HL-60 (cell line): ENCODE results near the gene DNAH10.

ENCODE experiments used
- DNase-seq, 2 experiments: peaks; one replicate each; pipeline ENCODE4 v3.0.0-alpha.2; 2010 to 2020; ENCODE audit warnings: low read depth in 1 of 2, low spot score in 1 of 2
- H3K27ac ChIP-seq: fragments of 250-450 bp; sonication (Bioruptor Pico); replicated peaks from 2 replicates; pipeline ENCODE4 v1.5.1; 2020; ENCODE audit warnings: mild to moderate bottlenecking, moderate library complexity
- H3K27me3 ChIP-seq: fragments of 250-450 bp; sonication (Bioruptor Pico); 2 replicates; pipeline ENCODE4 v1.5.1; 2021; ENCODE audit warnings: mild to moderate bottlenecking, moderate library complexity; ENCODE audit not compliant: insufficient read depth, poor library complexity, severe bottlenecking
- H3K4me3 ChIP-seq: replicated peaks from 2 replicates; pipeline ENCODE4 v1.5.1; 2011; ENCODE audit warnings: mild to moderate bottlenecking, control low read depth, low read length; ENCODE audit not compliant: insufficient read depth
- GABPA ChIP-seq: IDR thresholded peaks from 2 replicates; pipeline ENCODE4 v1.6.1; 2012; ENCODE audit warnings: low read depth
- POLR2AphosphoS5 ChIP-seq: IDR thresholded peaks from 2 replicates; pipeline ENCODE4 v1.6.1; 2012; ENCODE audit warnings: low read depth
- SPI1 ChIP-seq: IDR thresholded peaks from 2 replicates; pipeline ENCODE4 v1.6.1; 2012; ENCODE audit warnings: low read depth, mild to moderate bottlenecking, borderline replicate concordance
- TF ChIP-seq, protein P1 (sequence below): IDR thresholded peaks from one replicate; pipeline ENCODE4 v1.5.1; 2011; ENCODE audit warnings: low read length, control low read depth, inconsistent platforms; ENCODE audit not compliant: insufficient read depth
- TF ChIP-seq, protein P2 (sequence below): IDR thresholded peaks from 2 replicates; pipeline ENCODE4 v1.6.1; 2012; ENCODE audit warnings: low read depth; ENCODE audit not compliant: insufficient replicate concordance

Gene DNAH10

DNA sequence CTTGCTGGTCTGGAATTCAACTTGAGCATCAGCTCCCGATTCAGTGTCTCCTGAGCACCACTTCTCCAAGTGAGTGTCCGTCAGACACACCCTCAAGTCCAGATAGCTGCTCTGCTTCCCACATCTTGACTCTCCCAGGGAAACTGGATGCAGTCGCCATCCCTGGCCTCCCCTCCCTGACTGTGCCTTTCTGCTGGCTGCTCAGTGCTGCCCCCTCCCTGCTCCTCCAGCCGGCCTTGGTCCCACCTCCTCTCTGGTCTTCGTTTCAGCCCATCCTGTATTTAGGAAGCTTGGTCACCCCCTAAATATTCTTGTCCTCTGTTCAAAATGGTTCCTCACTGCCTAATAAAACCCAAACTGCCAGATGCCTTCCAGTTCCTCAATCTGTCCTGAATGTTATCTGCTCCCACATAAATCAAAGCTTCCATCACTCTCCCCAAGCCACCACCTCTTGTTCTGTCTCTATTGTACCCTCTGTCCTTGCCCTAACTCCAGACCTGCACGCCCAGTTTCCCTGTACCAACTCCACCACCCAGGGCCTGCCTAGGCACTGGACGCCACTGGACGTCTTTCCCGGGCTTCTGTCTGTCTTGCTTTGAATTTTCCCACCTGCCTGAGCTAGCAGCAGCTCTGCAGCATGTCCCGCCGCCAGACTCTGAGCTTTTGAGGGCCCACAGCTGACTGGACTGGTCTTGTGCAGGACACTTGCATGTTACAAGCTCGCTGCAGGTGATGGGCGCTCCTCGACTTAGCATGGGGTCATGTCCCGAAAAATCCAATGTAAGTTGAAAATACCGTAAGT, 176.8 kb downstream of the DNAH10 start:
- TF ChIP-seq GABPA: no peak
- no peak for TF ChIP-seq POLR2AphosphoS5
- TF ChIP-seq, protein P1, sequence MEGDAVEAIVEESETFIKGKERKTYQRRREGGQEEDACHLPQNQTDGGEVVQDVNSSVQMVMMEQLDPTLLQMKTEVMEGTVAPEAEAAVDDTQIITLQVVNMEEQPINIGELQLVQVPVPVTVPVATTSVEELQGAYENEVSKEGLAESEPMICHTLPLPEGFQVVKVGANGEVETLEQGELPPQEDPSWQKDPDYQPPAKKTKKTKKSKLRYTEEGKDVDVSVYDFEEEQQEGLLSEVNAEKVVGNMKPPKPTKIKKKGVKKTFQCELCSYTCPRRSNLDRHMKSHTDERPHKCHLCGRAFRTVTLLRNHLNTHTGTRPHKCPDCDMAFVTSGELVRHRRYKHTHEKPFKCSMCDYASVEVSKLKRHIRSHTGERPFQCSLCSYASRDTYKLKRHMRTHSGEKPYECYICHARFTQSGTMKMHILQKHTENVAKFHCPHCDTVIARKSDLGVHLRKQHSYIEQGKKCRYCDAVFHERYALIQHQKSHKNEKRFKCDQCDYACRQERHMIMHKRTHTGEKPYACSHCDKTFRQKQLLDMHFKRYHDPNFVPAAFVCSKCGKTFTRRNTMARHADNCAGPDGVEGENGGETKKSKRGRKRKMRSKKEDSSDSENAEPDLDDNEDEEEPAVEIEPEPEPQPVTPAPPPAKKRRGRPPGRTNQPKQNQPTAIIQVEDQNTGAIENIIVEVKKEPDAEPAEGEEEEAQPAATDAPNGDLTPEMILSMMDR: no peak
- TF ChIP-seq, protein P2, sequence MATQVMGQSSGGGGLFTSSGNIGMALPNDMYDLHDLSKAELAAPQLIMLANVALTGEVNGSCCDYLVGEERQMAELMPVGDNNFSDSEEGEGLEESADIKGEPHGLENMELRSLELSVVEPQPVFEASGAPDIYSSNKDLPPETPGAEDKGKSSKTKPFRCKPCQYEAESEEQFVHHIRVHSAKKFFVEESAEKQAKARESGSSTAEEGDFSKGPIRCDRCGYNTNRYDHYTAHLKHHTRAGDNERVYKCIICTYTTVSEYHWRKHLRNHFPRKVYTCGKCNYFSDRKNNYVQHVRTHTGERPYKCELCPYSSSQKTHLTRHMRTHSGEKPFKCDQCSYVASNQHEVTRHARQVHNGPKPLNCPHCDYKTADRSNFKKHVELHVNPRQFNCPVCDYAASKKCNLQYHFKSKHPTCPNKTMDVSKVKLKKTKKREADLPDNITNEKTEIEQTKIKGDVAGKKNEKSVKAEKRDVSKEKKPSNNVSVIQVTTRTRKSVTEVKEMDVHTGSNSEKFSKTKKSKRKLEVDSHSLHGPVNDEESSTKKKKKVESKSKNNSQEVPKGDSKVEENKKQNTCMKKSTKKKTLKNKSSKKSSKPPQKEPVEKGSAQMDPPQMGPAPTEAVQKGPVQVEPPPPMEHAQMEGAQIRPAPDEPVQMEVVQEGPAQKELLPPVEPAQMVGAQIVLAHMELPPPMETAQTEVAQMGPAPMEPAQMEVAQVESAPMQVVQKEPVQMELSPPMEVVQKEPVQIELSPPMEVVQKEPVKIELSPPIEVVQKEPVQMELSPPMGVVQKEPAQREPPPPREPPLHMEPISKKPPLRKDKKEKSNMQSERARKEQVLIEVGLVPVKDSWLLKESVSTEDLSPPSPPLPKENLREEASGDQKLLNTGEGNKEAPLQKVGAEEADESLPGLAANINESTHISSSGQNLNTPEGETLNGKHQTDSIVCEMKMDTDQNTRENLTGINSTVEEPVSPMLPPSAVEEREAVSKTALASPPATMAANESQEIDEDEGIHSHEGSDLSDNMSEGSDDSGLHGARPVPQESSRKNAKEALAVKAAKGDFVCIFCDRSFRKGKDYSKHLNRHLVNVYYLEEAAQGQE: no peak
- no peak for TF ChIP-seq SPI1
- no peaks in the 10 kb centered on the region for H3K27me3 ChIP-seq
- DNase-seq: no peak
- H3K27ac ChIP-seq: no peak overlapping the region
- no peak overlapping the region for H3K4me3 ChIP-seq

DNA sequence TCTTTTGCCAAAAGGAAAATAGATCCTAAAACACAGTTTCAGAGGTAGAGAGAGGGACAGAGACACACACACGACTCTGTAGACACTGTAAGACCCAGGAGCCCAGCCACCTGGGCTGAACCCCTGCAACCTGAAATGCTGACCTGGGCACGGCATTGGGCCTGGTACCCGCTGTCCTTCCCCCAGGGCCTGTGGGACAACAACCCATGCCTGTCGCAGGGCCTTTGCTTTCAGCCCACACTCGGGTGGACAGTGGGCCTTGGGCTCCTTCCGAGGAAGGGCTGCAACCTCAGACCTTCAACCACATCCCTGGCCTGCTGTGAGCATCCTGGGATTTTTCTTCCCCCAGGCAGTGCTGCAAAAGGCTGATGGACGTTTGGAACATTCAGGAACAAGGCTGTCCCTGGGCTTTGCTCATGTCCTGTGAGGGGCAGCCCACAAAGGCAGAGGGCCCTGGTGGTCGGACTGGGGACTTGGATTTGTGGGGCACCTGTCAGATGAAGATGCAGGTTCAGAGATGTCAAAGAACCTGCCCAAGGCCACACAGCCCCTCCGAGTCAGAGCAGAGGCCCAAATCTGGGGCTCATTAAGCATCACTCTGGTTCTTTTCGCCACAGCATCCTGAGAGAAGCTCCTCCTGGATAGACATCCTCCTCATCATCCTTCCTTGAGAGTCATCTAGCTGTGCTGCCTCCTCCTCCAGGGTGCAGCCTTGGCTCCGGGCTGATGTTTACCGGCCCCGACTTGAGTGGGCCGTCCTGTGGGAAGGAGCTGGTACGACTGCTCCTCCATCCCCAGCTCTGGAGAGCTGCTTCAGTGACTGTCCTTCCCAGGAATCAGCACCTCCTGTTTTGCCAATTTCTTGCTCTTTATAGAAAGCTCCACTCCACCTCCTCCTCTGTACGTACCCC, 177.9 kb downstream of the DNAH10 start:
- H3K27ac ChIP-seq: no peak overlapping the region
- no peak overlapping the region for H3K4me3 ChIP-seq
- no peak for DNase-seq
- no peaks in the 10 kb centered on the region for H3K27me3 ChIP-seq
- TF ChIP-seq SPI1: no peak
- TF ChIP-seq, protein P2: no peak
- TF ChIP-seq, protein P1: no peak

DNA sequence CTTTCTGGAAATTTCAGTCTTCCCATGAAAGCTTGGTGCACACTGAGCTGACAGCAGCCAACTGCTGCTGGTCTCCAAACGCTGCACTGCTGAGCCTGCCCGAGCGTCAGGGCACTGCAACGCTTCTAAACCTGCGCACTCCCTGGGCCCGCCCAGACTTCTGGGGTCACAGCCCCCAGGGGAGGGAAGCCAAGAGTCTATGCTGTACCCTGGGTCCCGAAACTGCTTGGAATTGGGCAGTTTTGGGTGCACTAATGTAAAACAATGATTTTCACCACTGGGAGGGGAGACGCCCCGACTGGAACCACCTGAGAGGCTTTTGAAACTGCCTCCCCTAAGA, 178.5 kb downstream of the DNAH10 start:
- no peak overlapping the region for H3K27ac ChIP-seq
- TF ChIP-seq, protein P1: no peak
- H3K27me3 ChIP-seq: no peaks in the 10 kb centered on the region
- DNase-seq: no peak
- no peak overlapping the region for H3K4me3 ChIP-seq
